Activated T-cell treated with anti-CD3 and anti-CD28 coated beads, Interleukin-2, amount 50 U/mL, for 24 hours (primary cell): Measurements from ENCODE around the gene MARK2.
A peak's percentile ranks its signal among the peaks of the same experiment; 100 is the strongest.

ENCODE experiments used
- DNase-seq: peaks from one replicate; pipeline ENCODE4 v3.0.0-alpha.2; 2020
- H3K27ac Mint-ChIP-seq: 2 replicates; pipeline ENCODE4 v1.8.0; 2020; ENCODE audit warnings: mild to moderate bottlenecking, mixed read lengths
- H3K27me3 Mint-ChIP-seq: 2 replicates; pipeline ENCODE4 v1.8.0; 2020; ENCODE audit warnings: mixed read lengths
- H3K36me3 Mint-ChIP-seq: 2 replicates; pipeline ENCODE4 v1.8.0; 2020; ENCODE audit warnings: low read depth, mixed read lengths
- H3K4me1 Mint-ChIP-seq: 2 replicates; pipeline ENCODE4 v1.8.0; 2020; ENCODE audit warnings: low read depth, mixed read lengths
- H3K4me3 Mint-ChIP-seq: 2 replicates; pipeline ENCODE4 v1.8.0; 2020; ENCODE audit warnings: mild to moderate bottlenecking, moderate library complexity, mixed read lengths
- H3K9me3 Mint-ChIP-seq: 2 replicates; pipeline ENCODE4 v1.8.0; 2020; ENCODE audit warnings: mixed read lengths

MARK2 gene

DNA sequence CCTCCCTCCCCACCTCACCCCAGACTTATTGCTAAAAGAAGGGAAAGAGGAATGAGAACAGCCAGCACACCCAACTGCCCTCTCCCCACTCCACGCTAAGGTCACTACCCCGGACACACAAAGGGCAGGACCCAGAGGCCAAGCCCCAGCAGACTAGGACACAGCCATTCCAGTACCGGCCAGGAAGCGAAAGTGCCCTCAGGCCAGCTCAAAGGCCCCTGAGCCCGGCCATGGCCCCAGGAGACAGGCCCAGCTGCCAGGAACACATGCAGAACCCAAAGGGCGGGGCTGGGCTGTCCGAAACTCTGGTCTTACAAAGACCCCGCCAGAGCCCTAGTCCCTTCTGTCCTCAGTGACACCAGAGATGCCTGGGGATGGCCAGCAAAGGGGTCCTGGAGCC lies 72.5 kb downstream of the MARK2 start:
- no peak overlapping the region for H3K4me3 Mint-ChIP-seq
- peaks cover 5% of the 10 kb centered on the region for H3K4me1 Mint-ChIP-seq
- DNase-seq: no peak
- H3K27ac Mint-ChIP-seq: no peak overlapping the region
- peaks cover 32% of the 10 kb centered on the region for H3K36me3 Mint-ChIP-seq
- no peaks in the 10 kb centered on the region for H3K9me3 Mint-ChIP-seq
- H3K27me3 Mint-ChIP-seq: peaks cover 3% of the 10 kb centered on the region

DNA sequence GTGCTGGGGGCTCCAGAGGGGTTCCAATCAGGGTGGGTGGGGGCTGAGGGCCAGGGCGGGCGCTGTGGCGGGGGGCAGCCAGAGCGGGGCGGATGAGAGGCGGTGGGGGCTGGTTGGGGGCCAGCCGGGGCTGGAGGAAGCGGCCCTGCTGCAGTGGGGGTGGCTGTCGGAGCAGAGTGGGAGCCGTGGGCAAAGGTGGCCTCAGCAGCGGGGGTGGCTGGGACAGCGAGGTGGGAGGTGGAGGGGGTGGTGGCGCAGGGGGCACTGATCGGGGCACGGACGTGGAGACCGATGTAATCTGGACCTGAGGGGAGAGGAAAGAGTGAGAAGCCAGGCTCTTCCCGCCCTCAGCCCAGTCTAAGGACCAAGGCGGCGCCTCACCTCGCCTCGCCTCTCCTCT lies 73.0 kb downstream of the MARK2 start:
- Mint-ChIP-seq H3K27ac (no peak overlapping the region), H3K36me3 (peaks cover 29% of the 10 kb centered on the region), H3K4me1 (peaks cover 6% of the 10 kb centered on the region), H3K27me3 (peaks cover 3% of the 10 kb centered on the region), H3K4me3 (no peak overlapping the region), H3K9me3 (no peaks in the 10 kb centered on the region)
- DNase-seq: no peak

DNA sequence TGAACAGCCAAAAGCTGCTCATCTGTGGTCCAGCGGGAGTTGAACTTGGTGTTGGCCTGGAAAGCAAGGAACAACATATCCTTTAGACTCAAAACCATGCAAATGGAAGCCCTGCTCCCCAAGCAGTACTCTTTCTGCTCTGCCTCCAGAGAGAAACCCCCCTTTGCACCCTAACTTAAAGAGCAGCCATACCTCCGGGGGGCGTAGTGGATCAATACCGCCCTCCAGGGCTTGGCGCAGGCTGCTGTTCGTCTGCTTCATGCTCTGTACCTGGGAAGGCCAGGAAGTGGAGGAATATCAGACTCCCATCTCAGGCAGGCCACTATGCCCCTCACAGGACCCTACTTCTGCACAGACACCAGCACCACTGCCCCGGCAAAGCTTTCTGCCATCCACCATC lies 73.8 kb downstream of the MARK2 start:
- Mint-ChIP-seq H3K4me3 (no peak overlapping the region), H3K9me3 (no peaks in the 10 kb centered on the region), H3K36me3 (peaks cover 22% of the 10 kb centered on the region), H3K4me1 (peaks cover 8% of the 10 kb centered on the region), H3K27ac (peak overlapping the region; percentile 44), H3K27me3 (peaks cover 3% of the 10 kb centered on the region)
- no peak for DNase-seq

GRCh38 chr11:63913866-63914830 lies 75.2 kb downstream of the MARK2 start:
- H3K4me3 Mint-ChIP-seq: no peak overlapping the region
- H3K27me3 Mint-ChIP-seq: peaks cover 3% of the 10 kb centered on the region
- DNase-seq: no peak
- H3K9me3 Mint-ChIP-seq: no peaks in the 10 kb centered on the region
- peaks cover 13% of the 10 kb centered on the region for H3K36me3 Mint-ChIP-seq
- H3K4me1 Mint-ChIP-seq: peaks cover 16% of the 10 kb centered on the region
- peak overlapping the region; percentile 44 for H3K27ac Mint-ChIP-seq

DNA sequence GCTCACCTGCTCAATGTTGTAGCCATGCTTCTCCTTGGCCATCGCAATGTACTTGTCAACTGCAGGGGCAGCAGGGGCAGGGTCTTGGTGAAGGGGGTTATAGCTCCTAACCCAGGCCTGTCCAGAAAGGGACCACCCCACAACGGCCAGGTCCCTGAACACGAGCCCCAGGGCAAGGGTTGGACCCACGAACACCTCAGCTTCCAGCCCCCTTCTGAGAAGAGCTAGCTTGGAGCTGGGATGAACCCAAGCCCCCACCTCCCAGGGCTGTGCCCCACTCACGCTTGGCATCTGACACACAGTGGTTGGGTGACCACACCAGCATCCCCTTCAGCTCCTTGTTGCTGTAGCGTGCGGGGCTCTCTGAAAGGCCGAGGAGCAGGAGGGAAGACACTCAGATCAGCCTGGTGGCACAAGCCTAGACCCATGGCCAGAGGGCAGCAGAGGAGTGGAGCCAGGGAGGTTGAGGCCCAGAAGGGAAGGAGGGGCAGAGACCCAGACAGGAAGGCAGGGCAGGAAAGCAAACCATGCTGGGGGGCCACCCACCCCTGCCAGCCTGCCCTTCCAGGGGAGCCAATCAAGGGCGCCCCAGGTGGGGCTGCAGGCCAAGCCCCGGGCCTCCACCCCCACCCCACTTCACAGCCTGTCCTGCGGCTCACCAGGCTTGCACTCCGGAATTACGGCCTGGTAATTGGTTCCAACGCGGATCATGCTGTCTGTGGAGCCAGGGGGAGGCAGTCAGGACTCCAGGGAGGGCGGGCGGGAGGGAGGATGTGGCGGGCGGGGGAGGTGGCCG lies 76.2 kb downstream of the MARK2 start:
- Mint-ChIP-seq H3K4me1 (peaks cover 16% of the 10 kb centered on the region), H3K27me3 (peaks cover 3% of the 10 kb centered on the region), H3K9me3 (no peaks in the 10 kb centered on the region), H3K27ac (peak overlapping the region; percentile 32), H3K4me3 (no peak overlapping the region), H3K36me3 (peaks cover 7% of the 10 kb centered on the region)
- no peak for DNase-seq

DNA sequence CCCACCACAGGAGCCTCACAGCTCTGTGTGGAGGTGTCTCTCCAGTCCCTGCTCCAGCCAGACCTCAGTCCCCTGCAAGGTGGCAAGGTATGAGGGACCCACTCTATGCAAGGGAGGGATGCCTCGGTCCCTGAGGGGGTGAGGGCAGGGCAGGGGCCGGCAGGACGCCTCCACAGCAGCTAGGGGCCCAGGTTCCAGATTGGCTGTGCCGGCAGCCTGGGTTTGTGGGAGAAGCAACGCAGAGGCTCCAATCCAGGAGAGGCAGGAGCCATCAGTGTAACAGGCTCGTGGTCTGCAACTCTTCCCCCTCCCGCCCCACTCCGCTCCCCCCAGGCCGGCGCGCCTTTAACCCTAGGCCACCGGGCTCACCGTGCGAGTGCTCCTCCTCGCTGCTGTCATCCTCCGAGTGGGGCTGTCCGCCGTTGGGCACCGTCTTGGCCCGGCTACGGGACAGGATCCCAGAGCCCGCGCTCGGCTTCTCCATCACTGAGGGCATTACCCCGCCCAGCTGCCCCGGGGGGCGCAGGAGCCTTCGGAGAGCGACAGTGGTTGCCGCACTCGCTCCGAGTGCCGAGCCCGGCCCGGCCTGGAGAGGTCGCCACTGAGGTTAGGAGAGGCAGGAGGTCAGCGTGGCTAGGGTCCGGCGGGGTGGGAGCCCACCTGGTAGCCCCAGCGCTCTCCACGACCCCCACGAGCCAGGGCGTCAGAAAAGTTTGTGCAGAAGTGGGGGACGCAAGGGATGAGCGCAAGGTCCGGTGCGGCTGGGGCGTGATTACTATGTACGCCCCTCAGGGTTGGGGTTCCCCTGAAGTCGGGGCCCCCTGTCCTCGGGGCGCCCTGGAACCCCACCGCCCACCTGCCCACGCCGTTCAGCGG lies 77.3 kb downstream of the MARK2 start:
- H3K9me3 Mint-ChIP-seq: no peaks in the 10 kb centered on the region
- peaks cover 16% of the 10 kb centered on the region for H3K4me1 Mint-ChIP-seq
- peak; percentile 66 for DNase-seq
- H3K27me3 Mint-ChIP-seq: peaks cover 3% of the 10 kb centered on the region
- H3K4me3 Mint-ChIP-seq: peak overlapping the region; percentile 76
- H3K27ac Mint-ChIP-seq: peak overlapping the region; percentile 50
- H3K36me3 Mint-ChIP-seq: peaks cover 2% of the 10 kb centered on the region

DNA sequence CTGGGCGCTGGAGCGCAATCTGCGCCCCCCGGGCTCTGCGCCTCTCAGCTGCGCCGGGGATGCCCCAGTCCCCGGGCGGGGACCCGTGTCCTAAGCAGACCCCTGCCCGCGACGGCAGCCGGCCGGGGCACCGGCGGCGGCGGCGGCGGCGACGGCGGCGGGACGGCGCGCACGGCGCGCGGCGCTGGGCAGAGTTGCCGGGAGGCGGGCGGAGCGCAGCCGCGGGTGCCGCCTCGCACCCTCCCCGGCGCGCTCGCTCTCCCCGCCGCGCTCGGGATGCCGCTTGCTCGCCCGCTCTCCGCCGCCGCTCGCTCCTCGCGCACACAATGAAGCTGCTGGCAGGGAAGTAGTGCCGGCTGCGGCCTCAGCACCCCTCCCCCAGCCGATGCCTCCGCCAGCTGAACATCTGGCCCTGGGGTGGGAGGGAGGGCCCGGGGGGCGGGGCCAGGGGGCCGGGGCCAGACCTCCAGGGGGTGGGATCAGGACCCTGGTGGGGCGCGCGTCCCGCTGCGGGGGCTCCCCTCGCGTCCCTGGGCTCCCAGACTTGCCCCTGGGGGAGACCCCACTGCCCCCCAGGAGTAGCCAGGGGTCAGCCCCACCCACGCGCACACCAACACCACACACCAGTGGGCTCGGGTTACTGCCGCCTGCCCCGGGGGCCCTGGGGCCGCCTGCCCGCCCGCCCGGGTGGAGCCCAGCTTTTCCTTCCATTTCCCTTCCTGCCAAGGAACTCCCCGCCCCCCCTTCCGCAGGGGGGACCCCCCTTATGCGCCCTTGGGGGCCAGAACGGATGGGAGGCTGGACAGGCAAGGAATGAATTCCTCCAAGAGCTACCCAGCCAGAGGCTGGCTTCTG lies 78.2 kb downstream of the MARK2 start, which contains the start of gene RCOR2:
Gene RCOR2, minus strand, starts transcription at position 328 of the 855 bp plus-strand sequence. CDS start 708 bp downstream, outside the sequence.
- H3K27ac Mint-ChIP-seq: peak within 1 kb of the TSS; percentile 57
- peak within 1 kb of the TSS; percentile 76 for H3K4me3 Mint-ChIP-seq
- H3K4me1 Mint-ChIP-seq: peaks cover 16% of the 10 kb centered on the region
- H3K27me3 Mint-ChIP-seq: peaks cover 3% of the 10 kb centered on the region
- peak; percentile 79 for DNase-seq
- no peaks in the 10 kb centered on the region for H3K9me3 Mint-ChIP-seq
- H3K36me3 Mint-ChIP-seq: no peaks in the 10 kb centered on the region

GRCh38 chr11:63917692-63918506 lies 79.0 kb downstream of the MARK2 start:
- H3K36me3 Mint-ChIP-seq: no peaks in the 10 kb centered on the region
- peaks cover 3% of the 10 kb centered on the region for H3K27me3 Mint-ChIP-seq
- peaks cover 16% of the 10 kb centered on the region for H3K4me1 Mint-ChIP-seq
- H3K27ac Mint-ChIP-seq: peak overlapping the region; percentile 57
- peak; percentile 57 for DNase-seq
- no peaks in the 10 kb centered on the region for H3K9me3 Mint-ChIP-seq
- peak overlapping the region; percentile 46 for H3K4me3 Mint-ChIP-seq

- peaks cover 16% of the 10 kb centered on the region for H3K4me1 Mint-ChIP-seq
- H3K27ac Mint-ChIP-seq: no peak overlapping the region
- H3K4me3 Mint-ChIP-seq: no peak overlapping the region
- no peaks in the 10 kb centered on the region for H3K9me3 Mint-ChIP-seq
- DNase-seq: no peak
- peaks cover 3% of the 10 kb centered on the region for H3K27me3 Mint-ChIP-seq
- no peaks in the 10 kb centered on the region for H3K36me3 Mint-ChIP-seq
These were observed 79.7 kb downstream of the MARK2 start for GRCh38 chr11:63918507-63919191.

GRCh38 chr11:63919267-63920125 lies 80.6 kb downstream of the MARK2 start:
- DNase-seq: no peak
- H3K4me3 Mint-ChIP-seq: no peak overlapping the region
- no peaks in the 10 kb centered on the region for H3K9me3 Mint-ChIP-seq
- H3K27ac Mint-ChIP-seq: no peak overlapping the region
- H3K36me3 Mint-ChIP-seq: no peaks in the 10 kb centered on the region
- H3K4me1 Mint-ChIP-seq: peaks cover 16% of the 10 kb centered on the region
- peaks cover 3% of the 10 kb centered on the region for H3K27me3 Mint-ChIP-seq

DNA sequence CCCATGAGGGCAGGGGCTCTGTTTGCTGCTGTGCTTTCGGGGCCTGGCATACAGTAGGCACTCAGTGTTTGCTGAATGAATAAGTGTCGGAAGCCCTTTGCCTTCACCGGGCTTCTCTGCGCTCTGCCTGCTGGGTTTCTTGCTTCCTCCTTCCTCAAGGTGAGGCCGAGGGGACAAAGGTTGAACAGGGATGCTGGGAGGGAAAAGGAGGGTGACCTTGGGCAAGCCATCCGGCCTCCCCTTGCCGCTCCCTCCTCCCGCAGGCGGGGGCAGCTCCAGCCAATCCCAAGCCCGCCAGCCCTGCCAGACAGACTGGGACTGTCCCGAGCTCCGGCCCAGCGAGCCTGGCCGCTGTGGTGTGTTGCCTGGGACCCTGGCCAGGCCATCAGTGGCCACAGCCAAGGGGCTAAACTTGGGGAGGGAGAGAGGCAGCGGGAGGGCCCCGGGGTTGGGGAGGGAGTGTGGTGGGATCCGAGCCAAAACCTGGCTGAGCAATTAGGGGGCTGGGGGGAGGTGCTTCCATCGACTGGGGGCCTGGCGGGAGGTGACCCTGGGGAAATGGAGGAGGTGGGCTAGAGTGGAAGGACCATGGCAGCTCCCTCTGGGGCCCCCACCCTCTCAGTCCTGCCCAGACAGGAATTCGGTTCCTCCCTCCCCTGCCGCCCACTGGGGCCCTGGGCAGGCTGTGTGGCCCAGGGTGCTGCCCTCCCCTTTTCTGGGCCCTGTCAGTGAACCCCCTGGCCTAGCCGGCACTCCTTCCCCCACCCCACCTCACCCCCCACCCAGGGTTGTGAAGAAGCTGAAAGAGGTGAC lies 81.4 kb downstream of the MARK2 start:
- no peak overlapping the region for H3K4me3 Mint-ChIP-seq
- H3K36me3 Mint-ChIP-seq: no peaks in the 10 kb centered on the region
- no peaks in the 10 kb centered on the region for H3K27me3 Mint-ChIP-seq
- DNase-seq: no peak
- H3K27ac Mint-ChIP-seq: no peak overlapping the region
- H3K4me1 Mint-ChIP-seq: peaks cover 14% of the 10 kb centered on the region
- no peaks in the 10 kb centered on the region for H3K9me3 Mint-ChIP-seq
